HG03103 (cell line): ENCODE data around the gene ACAA2.

Experiments used
- ATAC-seq: cut with Tn5 transposase; IDR thresholded peaks from one replicate; pipeline ENCODE4 v1.9.1; 2021; ENCODE audit warnings: low read depth; ENCODE audit not compliant: unreplicated experiment

ACAA2 gene

DNA sequence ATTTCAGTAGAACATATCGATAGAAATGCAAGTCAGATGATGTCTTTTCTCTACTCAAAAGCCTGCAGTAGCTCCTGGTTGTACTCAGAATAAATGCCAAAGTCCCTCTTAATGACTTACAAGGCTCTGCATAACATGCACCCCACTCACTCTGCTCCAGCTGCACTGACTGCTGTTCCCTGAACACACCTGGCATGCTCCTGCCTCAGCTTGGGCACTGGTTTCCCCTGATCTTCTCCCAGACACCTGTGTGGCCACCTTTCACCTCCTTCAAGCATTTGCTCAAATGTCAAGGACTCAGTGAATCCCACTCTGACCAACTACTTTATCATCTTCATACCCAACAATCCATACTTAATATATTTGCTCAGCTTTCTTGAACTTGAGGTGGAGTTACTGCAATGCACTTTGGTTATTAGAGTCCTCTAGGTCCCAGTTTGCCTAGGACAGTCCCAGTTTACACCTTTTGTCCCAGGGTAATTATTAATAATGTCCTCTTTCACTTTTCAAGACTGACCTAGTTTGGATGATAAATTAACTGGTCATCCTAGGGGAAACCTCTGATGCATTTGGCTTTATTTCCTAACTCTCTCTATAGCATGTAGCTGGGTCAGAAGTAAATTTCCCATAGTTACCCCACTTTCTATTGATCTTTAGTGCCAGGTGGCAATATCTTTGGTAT, 44.1 kb downstream of the ACAA2 start:
- ATAC-seq = no peak

GRCh38 chr18:49768051-49768391, 45.3 kb downstream of the ACAA2 start:
- no peak for ATAC-seq

- ATAC-seq = no peak
These were observed 46.0 kb downstream of the ACAA2 start for GRCh38 chr18:49767111-49768050.

- no peak for ATAC-seq
These were observed 46.7 kb downstream of the ACAA2 start for GRCh38 chr18:49766646-49767045.

GRCh38 chr18:49764032-49764431, 49.3 kb downstream of the ACAA2 start:
- ATAC-seq = no peak

- ATAC-seq = no peak
These were observed 49.7 kb downstream of the ACAA2 start for GRCh38 chr18:49763590-49763989.

GRCh38 chr18:49762191-49763077, 50.9 kb downstream of the ACAA2 start:
- no peak for ATAC-seq

DNA sequence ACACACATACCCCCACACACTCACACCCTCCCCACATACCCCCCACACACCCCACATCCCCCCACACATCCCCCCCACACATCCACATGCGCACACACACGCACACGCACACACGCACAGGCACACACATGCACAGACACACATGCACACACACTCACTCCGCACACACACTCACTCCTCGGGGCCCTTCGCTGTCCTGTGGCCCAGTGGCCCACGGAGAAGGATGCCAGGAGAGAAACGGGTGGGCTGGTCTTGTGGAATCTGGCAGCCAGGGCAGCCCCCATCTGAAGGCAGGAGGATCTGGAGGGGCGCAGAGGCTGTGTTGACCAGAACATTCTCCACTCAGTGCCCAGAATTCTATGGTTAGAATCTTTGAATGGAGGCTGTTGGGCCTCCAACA, 51.6 kb downstream of the ACAA2 start:
- ATAC-seq = no peak

DNA sequence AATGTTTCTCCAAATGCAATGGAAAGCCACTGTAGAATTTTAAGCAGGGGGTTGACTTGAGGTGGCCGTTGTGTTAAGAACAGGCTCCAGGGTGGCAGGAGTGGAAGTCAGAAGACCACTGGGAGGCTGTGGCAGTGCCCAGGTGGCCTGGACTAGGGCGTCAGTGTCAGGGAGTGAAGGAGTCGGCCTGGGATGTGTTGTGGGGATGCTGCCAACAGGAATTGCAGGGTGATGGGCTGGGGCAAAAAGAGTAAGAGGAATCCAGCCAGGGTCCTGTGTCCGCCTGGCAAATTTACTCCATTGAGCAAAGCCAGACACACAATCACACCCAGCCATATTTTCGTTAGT, 55.1 kb downstream of the ACAA2 start:
- no peak for ATAC-seq

DNA sequence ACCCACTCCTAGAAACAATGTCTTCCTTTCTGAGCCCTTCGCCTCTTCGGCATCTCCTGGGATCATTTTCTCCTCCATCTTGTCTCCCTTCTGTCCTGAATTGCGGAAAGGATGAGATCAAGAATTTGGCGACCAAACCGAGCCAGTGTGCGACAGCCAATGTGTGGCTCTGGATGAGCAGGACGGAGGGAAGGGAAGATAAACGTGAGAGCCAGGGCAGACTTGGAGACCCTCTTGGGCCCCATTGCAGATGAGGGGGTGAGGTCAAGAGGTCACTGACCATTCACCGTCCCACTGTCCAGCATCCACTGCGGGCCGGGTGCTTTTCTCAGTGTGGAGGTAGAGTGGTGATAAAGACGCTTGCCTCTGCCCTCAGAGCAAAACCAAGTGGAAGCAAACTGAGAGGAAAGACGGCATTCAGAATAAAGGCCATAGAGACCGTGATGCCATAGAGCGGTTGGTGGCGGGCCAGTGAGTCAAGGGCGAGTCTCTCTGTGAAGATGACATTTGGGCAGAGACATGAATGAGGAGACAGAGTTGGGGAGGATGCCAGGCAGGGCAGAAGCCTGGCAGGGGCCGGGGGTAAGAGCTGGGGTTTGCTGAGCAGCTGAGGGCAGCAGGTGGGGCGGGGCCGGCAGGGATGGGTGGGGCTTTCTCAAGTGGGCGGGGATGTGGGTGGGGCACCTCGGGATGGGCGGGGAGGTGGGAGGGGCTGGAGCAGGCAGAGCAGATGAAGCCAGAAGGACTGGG, 55.6 kb downstream of the ACAA2 start:
- ATAC-seq = no peak

GRCh38 chr18:49756671-49757362, 56.5 kb downstream of the ACAA2 start:
- no peak for ATAC-seq

DNA sequence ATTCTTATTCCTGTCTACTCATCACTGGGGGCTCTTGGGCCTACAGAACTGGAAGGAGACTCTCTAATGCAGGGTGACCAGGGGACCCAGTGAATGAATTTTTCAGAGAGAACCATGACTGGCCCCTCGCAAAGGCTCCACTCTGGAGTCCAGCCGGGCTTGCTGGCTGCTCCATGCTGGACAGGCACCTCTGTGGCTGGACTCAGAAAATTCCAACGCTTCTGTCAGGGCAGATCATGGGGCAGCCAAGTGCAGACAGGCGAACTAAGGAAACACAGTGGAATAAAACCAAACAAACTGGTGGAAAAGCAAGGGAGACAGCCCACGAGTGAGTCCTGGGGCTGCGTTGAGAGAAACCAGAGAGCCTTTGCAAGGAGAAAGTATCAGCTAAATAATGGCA, 57.2 kb downstream of the ACAA2 start:
- ATAC-seq = no peak

- ATAC-seq = no peak
These were observed 57.8 kb downstream of the ACAA2 start for GRCh38 chr18:49755489-49755888.

GRCh38 chr18:49754866-49755265, 58.5 kb downstream of the ACAA2 start:
- no peak for ATAC-seq

DNA sequence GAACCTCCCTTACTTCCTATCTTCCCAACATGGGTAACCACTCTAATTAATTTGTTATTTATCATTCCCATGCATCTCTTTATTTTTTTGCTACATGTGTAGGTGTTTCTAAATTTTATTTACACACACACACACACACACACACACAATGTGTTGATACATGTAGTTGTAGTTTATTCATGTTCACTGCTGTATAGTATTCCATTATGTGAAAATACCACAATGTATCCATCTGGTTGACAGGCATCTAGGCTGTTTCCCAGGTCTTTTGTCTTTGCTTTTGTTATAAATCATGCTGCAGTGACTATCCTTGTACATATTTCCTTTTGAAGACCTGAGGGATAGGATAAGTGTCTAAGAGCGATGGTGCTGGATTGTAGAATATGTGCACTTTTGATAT, 59.7 kb downstream of the ACAA2 start:
- no peak for ATAC-seq

- ATAC-seq = no peak
These were observed 61.3 kb downstream of the ACAA2 start for GRCh38 chr18:49752095-49752457.

DNA sequence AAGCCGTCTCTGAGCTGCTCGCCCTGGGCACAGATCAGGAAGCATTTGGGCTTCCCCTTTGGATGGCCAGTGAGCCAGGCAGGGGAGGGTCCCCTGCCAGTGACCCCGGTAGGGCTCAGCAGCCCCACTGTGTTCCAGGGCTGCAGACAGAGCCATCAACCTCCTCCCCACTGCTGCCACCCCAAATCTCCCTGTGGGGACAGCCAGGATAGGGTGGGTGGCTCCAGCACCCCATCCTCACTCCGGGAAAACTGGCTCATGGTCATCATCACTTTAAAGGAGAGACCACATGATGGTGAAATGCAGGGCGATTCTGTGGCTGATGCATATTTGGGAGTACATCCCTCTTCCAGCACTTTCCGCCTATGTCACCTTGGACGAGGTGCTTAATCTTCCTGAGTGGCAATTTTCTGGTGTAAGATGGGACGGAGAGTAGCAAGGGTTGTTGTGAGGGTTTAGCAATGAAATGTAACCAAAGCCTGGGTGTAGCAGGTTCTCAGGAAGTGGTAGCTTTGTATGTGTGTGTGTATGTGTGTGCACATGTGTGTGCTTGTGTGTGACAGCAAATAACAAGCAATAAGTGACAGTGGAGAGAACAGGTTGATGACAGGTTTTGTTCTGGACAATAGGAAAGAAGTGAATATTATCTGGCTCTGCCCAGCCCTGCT, 61.8 kb downstream of the ACAA2 start:
- ATAC-seq = no peak

DNA sequence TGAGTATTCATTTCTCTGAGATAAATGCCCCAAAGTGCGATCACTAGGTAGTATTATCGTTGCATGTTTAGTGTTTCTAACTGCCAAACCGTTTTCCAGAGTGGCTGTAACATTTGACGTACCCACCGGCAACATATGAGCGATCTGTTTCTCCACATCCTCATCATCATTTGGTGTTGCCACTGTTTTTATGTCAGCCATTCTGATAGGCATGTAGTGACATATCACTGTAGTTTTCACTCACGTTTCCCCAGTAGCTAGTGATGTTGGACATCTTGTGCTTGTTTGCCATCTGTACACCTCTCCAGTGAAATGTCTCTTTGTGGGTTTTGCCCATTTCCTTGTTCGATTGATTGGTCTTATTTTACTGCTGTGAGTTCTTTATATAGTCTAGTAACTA, 63.8 kb downstream of the ACAA2 start:
- ATAC-seq = no peak

DNA sequence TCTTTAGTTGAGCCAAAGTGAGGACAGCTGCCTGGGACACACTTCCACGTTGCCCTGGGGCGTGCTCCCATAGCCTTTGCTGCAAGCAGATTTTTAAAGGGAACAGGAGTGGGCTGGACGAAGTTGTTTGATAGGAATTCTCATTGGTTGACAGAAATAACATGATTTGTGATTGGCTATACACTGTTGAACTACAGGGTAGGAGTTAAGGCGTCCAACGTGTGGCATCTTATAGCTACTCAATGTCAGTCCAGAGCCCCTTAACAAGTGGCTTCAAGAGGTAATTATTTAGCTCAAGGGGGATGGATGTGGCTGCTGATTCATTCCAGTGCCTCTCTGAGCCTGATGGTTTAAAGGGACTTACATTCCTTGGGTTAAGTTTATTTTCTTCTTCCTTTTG, 65.5 kb downstream of the ACAA2 start:
- no peak for ATAC-seq
